HG02884 (cell line): ENCODE data around the gene ADRA2C.

Source experiments
- ATAC-seq: cut with Tn5 transposase; IDR thresholded peaks from one replicate; pipeline ENCODE4 v1.9.1; 2021; ENCODE audit warnings: mild to moderate bottlenecking, moderate library complexity; ENCODE audit not compliant: unreplicated experiment

The ADRA2C gene

DNA sequence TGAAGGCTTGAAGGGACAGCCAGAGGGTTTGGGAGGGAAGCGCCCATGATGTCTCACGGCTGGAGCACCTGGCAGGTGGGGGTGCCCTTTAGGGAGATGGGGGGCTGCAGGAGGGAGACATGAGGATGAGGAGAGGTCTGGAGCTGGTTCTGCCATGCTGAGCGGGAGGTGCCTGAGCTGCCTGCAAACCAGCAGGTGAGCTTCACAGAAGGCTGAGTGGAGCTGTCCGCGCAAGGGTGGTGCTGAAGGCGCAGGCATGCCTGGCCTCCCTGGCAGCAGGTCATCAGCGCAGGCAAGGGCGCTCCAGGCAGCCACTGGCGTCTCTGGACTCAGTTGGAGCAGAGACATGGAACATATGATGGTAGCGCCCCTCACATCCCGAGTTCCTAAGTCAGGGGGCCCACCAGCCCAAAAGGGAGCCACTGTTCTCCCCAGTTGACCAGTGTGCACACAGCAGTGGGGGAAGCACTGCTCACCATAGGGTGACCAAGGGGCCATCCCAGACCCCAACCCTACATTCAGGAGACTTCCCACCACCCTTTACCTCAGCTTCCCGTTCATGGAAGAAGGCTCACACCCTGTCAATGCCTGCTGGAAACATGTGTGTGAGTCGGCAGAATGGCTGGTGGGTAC, 25.8 kb downstream of the ADRA2C start:
- no peak for ATAC-seq

- ATAC-seq: no peak
Measured at GRCh38 chr4:3792813-3793212, 26.6 kb downstream of the ADRA2C start.

DNA sequence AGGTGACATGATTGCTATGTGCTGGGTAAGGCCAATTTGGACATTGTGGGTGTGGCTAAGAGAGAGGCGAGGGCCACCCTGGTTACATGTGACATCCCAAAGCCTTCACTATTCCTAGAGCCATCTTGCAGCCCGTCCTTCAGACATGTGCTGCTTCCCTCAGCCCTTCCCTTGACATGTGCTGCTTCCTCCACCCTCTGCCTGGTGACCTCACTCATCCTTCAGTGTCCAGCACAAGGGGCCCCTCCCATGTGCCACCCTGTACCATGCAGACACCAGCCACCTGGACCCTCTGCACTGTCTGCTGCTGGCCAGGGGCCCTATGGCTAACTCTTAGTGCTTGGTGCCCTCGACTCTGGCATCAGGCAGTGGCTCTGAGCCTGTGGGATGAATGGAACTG, 27.4 kb downstream of the ADRA2C start:
- ATAC-seq: no peak

DNA sequence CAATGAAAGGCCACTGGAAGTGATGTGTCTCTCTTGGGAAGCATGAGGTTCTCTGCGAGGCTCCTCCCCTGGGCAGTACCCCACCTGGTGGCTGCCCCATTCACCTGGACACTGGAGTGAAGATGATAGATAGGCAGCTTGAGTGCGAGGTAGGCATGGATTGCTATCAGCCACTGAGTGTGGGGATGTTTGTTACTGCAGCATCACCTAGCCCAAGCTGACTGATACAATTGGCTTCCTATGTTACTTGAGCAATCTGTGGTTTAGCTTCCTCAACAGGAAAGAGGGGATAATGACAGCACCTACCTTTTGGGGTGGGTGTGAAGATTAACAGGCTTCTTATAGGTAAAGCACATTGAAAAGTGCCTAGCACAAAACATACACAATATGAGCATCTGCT, 30.8 kb downstream of the ADRA2C start:
- ATAC-seq: no peak

GRCh38 chr4:3797831-3798790, 31.9 kb downstream of the ADRA2C start:
- no peak for ATAC-seq

GRCh38 chr4:3799496-3799895, 33.3 kb downstream of the ADRA2C start:
- ATAC-seq: no peak

DNA sequence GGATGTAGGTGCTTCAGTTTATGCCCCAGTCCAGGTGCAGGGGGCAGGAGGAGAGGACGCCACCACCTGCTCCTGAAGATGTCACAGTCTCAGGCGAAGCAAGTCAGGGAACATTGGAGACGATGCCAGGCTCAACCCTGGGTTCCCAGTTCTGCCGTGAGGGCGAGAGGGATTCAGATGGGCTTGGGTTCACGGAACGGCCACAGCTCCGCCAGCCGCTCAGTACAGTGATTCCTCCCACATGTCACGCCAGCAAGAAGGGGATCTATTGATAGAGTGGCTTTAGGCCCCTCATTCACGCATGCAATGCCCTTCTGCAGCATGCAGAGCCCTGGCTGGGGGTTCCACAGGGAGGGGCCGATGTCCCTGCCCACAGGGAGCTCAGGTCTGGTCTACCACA, 34.2 kb downstream of the ADRA2C start:
- ATAC-seq: no peak

DNA sequence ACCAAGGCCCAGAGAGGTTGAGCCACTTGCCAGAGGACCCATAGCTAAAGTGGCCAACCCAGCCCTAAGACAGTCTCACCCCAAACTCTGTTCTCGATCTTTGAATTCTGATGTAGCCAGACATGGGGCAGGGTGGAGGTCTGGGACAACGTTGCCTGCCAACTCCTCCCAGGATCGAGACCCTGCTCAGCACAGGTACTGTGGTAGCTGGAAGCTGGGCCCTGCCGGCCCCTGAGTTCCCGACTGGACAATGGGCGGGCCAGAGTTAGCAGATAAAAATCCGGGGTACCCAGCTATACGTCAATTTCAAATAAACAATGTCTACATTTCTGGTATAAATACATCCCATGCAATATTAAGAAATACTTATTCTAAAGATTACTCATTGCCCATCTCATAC, 35.3 kb downstream of the ADRA2C start:
- ATAC-seq: no peak

DNA sequence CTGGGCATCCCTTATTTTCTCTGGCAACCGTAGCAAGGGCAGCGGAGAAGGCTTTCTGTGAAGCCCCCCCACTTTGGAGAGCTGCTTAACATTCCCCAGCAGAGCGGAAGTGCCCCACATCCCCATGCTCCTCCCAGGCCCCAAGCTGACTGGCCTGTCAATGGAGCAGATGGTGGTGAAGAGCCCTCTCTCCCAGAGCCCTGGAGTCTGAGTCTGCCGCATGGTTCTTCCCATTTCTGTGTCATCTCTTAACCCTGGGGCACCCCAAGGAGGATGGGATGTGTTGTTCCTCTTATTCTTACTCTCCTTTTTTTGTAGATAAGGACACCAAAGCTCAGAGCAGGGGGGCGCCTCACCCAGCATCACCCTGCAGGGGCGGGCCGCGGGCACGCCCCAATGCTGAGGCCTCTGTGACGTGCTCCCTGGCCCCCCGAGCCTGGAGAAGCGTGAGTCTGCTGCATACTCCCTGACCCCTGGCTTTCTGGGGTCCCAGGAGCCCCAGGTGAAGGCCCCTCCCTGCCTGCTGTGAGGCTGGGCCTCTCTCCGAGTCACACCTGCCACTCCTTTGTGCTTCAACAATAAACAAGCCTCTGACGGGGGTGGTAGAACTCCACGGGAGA, 35.9 kb downstream of the ADRA2C start:
- ATAC-seq: no peak

GRCh38 chr4:3802571-3803474, 36.6 kb downstream of the ADRA2C start:
- ATAC-seq: no peak

DNA sequence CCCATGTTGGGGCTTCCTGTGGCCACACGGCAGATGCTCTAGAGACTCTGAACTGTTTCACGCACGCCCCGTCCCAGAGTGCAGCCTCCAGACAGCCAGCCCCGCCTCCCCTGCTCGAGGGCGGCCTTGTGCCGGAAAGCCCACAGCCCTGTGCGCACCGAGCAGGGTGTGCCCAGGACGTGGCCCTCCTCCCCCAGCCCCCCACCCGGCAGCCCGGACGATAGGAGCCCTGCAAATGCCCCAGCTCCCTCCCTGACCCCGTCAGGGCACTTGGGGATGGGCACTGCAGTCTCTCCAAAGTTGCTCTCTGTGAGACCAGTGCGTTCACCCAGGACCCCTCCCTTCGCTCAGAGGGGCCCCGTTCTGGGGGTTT, 37.3 kb downstream of the ADRA2C start:
- no peak for ATAC-seq

DNA sequence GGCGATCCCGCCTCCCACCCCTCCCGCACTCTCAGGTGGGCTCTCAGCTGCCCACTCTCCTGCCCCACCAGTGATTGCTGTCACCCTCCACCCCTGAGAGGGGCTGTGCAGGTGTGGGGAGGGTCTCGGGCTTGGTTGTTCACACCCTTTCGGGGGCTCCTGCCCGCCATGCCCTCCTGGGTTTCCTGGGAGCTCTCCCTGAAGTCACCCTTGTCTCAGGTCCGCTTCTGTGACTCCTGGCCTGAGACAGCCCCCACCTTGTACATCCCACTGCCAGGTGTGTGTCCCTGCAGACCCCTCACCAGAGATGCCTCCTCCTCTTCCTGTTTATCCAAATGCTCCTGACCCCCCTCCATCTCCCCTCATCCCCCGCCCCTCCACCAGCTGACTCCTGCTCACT, 37.8 kb downstream of the ADRA2C start:
- ATAC-seq: no peak

DNA sequence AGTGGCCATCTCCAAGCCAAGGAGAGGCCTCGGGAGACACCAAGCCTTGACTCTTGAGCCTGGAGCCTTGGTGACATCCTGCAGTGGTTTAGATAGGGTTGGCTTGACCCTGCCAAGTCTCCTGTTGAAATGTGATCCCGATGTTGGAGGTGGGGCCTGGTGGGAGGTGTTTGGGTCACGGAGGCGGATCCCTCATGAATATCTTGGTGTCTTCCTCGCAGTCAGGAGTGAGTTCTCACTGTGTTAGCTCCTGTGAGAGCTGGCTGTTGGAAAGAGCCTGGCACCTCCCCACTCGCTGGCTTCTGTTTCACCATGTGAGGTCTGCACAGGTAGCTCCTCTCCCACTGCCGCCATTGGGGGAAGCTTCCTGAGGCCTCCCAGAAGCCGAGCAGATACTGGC, 38.8 kb downstream of the ADRA2C start:
- ATAC-seq: no peak

DNA sequence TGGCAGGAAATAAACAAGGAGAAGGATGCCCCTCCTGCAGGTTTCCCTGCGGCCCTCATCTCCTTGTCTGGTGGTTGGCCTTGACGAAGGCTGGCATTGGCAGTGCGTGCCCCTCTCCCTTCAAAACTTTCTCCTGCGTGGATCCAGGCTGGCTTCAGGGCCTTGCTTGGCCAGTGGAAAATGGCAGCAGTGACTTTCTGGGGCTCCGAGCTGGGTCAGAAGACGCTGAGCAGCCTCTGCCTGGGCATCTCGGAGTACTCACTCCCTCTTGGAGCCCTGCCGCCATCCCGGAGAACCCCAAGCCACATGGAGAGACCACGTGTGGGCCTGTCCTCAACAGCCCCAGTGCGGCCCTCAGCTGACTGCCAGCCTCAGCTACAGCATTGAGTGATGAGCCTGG, 39.5 kb downstream of the ADRA2C start:
- no peak for ATAC-seq

DNA sequence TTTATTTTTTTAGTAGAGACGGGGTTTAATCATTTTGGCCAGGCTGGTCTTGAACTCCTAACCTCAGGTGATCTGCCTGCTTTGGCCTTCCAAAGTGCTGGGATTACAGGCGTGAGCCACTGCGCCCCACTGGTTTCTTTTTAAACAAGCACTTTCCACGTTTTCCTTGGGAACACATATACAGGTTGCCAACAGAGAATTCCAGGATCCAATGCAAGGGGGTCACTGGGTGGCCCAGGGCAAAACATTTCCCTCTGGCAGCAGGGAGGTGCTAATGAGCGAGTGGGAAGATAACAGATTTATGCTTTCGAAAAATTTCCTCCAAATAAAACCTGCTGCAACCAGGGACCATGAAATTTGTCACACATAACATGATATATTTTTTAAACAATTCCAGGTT, 41.1 kb downstream of the ADRA2C start:
- ATAC-seq: no peak

- ATAC-seq: no peak
Measured at GRCh38 chr4:3807822-3808496, 41.8 kb downstream of the ADRA2C start.

- ATAC-seq: no peak
Measured at GRCh38 chr4:3808597-3808996, 42.4 kb downstream of the ADRA2C start.

DNA sequence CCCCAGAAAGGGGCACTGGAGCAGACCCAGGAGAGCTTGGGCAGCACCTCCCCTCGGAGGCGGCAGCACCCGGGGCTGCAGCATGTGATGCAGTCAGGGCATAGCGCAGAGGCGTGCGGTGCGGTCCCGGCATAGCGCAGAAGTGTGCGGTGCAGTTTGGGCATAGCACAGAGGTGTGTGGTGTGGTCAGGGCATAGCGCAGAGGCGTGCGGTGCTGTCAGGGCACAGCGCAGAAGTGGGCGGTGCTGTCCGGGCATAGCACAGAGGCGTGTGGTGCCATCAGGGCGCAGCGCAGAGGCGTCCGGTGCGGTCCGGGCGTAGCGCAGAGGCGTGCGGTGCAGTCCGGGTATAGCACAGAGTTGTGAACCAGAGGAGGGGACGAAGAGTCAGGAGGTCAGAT, 42.8 kb downstream of the ADRA2C start:
- ATAC-seq: no peak

DNA sequence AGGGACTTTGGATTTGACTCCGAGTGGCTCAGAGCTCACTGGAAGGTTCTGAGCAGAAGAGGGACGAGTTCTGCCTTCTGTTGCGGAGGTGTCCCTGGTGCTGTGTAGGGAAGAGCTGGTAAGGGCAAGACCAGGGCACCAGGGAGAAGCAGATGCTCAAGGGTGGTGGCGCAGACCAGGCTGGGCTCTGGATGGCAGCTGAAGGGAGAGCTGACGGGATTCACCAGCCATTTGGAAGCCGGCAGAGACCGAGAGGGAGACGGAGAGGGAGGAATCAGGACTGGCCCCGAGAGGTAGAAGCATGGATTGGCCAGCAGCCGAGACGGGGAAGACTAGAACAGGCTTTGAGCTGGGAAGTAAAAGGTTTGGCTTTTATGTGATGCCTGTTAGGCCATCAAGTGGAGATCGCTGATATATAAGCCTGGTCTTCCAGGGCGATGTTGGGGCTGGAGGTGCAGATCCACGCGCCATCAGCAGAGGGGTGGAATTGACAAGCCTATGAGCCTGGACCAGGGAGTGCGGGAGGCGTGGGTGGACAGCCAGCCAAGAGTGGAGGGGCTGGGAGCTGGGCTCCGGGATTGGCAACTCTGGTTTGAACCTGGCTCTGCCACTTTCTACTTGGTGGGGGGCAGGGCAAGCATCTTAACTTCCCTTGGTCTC, 43.4 kb downstream of the ADRA2C start:
- ATAC-seq: no peak

DNA sequence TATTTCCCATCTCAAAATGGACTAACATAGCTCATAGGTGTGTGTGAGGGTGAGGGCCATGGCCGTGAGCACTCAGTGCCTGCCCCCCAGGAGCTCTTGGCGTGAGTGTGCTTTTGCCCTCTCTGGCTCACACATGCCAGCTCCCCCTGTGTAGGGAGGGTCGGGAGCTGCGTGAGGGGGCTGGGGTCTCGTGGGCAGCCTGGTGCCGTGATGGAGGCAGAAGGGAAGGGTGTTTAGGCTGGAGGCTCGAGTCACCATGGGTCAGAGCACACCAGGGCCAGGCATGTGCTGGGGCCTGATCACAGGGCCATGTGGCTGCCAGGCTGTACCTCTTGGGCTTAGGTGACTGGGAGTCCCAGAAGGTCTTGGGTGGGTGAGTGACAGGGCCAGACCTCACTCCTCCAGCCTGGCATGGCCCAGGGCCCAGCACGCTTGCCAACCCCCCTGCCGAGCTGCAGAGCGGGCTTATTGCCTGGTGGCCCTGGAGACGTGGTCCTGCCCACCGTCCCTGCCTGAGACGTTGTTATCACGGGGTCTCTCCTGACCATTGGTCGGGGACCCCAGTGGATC, 44.0 kb downstream of the ADRA2C start:
- no peak for ATAC-seq
